GM21526 (cell line): ENCODE measurements around the gene TRIO.

Experiments used
- ATAC-seq: cut with Tn5 transposase; IDR thresholded peaks from one replicate; pipeline ENCODE4 v1.9.1; 2021; ENCODE audit warnings: moderate library complexity; ENCODE audit not compliant: unreplicated experiment, low FRiP score

Gene TRIO

GRCh38 chr5:14486996-14487896 lies 344.1 kb downstream of the TRIO start:
- ATAC-seq, result no peak

DNA sequence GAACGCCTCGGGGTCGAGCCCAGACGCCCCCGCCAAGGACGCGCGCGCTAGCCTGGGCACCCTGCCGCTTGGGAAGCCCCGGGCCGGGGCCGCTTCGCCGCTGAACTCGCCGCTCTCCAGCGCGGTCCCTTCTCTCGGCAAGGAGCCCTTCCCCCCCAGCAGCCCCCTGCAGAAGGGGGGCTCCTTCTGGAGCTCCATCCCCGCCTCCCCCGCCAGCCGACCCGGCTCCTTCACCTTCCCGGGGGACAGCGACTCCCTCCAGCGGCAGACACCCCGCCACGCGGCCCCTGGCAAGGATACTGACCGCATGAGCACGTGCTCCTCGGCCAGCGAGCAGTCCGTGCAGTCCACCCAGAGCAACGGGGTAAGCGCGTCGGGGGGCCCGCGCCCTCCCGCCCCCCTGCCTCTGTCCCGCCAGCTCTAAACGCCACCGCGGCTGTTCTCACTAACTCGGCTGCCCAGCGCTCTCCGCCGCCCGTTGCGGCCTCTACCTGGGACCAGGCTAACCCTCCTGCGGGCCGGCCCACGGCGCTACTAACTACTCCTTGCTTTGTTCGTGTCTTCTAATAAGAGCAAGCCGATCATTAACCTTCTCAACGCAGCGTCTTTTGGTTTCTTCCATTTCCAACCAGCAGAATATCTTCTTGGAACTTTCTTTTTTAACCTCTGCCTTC lies 344.9 kb downstream of the TRIO start:
- ATAC-seq, result no peak

- ATAC-seq, result no peak
Measured at GRCh38 chr5:14488709-14489108, 345.6 kb downstream of the TRIO start.

DNA sequence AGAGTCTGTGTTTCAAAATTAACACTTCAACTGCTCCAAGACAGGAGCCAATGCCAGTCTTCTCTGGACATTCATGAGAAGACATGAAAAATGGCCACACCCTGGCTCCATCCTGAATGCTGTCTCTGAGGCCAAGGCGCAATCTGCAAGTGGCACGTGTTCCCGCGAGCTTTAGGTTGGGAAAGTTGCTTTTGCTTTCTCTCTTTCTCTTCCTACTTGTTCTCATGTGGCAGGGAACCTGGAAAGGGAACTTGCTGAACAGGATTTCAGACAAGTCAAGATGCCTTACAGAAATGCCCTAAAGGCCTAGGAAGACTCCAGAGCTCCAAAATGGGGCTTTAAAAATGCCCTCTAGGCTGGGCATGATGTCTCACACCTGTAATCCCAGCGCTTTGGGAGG lies 346.5 kb downstream of the TRIO start:
- no peak for ATAC-seq

GRCh38 chr5:14490309-14490711 lies 347.2 kb downstream of the TRIO start:
- ATAC-seq, result no peak

DNA sequence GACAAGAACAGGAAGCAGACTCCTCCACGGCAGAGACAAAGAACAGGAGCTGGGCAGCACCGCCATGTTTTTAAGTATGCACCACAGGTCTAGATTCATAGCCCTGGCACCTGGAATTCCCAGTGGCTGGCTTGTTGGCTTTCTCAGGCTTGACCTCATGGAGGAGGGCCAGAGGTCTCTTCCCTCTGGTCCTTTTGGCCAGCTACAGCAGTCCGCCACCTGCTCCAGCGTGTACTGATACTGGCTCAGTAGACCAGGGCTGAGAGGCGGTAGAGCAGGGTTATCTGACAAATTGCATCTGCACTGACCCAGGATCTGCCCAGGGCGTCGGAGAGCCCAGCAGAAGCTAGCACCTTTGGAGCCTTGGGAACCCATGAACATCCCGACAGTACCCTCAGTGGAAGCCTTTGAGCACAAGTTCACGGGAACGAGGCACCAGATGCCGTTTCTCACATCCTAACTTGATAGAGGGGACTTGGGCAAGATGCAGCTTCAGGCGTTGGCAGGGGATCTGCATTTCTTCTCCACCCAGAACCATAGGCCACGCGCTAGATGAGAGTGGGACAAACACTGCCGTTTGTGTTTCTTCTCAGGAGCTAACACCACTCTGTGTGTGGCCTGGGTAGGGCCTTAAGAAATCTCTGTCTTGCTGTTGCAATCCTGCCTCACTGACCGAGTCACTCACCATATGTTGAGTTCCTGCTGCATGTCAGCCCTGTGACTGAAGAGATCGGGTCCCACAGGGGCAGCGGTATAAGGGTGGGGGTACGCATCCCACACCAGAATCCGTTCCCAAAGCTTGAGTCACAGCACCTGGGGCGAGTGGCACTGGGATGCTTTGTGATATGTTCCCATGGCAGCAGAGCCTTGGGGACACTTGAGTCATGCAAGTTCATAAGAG lies 348.1 kb downstream of the TRIO start:
- no peak for ATAC-seq

DNA sequence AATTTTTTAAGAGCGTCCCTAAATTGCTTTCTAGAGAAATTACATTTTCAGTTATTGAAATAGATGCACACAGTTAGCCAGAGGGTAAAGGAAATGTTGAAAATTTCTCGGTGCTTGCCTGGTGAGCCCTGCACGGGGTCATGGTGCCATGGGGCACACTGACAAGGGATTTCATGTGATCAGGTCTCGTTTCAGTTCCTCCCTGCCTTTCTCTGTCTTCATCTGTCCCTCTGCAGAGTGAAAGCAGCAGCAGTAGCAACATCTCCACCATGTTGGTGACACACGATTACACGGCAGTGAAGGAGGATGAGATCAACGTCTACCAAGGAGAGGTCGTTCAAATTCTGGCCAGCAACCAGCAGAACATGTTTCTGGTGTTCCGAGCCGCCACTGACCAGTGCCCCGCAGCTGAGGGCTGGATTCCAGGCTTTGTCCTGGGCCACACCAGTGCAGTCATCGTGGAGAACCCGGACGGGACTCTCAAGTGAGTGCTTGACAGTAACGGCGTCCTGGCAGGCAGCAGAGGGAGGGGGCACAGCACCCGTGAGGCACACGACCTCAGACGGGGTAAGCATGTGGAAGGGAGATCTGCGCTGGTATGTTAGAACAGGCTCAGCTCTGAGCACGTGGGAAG lies 349.3 kb downstream of the TRIO start:
- ATAC-seq, result no peak

DNA sequence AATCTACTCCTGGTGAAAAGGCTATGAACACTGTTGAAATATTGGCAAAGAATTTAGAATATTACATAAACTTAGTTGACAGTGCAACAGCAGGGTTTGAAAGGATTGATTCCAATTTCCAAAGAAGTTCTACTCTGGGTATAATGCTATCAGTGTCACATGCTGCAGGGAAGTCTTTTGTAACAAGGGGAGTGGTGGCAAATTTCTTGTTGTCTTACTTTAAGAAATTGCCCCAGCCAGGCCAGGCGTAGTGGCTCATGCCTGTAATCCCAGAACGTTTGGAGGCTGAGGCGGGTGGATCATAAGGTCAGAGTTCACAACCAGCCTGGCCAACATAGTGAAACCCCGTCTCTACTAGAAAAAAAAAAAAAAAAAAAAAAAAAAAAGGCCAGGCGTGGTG lies 352.2 kb downstream of the TRIO start:
- ATAC-seq, result no peak

GRCh38 chr5:14497311-14497710 lies 354.2 kb downstream of the TRIO start:
- ATAC-seq, result no peak

DNA sequence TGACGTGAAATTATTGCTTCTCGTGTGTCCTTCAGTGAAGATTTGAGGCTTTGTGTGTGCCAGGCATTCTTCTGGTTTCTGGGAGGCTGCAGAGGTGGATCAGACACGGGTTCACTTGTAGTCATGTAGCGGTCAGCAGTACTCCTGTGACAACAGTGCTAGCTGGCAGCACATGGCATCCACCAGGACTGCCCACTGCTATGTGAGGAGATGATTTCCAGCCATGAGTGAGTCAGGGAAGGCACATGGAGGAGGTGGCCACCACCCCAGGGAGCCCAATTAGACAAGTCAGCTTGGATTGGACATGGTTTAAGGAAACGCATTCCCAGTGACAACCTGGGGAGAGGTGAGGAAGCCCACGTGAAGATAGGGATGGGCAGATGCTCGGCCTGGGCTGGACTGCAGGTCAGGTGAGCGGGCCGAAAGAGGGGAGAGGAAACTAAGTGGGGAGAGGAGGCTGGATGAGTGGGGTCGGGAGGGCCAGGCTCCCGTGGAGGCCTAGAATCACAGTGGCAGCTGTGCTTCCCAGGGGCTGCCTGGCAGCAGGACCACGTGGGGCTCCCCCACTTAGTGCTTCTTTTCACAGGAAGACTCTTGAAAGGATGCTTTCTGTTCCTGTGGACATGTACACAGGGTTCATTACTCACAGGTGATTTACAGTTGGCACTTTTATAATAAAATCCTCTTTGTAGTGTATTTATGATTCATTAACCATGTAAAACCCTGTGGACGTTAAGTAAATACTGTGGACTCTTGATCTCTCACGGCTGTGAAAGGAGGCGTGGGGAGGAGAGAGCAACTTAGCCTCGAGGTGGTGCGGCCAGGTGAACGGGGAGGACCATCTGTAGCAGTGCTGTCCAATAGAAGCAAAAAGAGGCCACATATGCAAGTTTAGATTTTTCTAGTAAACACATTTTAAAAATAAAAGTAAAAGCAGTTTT lies 358.5 kb downstream of the TRIO start:
- no peak for ATAC-seq

DNA sequence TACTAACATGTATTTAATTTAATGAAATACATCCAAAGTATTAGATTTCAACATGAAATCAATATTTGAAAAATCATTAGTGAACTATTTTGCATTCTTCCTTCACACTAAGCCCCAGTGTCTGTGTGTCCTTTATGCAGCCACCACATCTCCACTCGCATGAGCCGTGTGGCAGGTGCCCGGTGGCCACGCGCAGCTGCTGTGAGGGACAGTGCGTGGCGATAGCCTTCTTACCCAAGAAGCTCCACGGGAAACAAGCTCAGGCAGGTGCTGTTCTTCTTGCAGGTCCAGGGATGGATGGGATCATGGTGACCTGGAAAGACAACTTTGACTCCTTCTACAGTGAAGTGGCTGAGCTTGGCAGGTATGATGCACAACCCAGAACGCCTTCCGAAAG lies 359.1 kb downstream of the TRIO start:
- ATAC-seq, result no peak

- ATAC-seq, result no peak
Measured at GRCh38 chr5:14503017-14503680, 360.0 kb downstream of the TRIO start.

DNA sequence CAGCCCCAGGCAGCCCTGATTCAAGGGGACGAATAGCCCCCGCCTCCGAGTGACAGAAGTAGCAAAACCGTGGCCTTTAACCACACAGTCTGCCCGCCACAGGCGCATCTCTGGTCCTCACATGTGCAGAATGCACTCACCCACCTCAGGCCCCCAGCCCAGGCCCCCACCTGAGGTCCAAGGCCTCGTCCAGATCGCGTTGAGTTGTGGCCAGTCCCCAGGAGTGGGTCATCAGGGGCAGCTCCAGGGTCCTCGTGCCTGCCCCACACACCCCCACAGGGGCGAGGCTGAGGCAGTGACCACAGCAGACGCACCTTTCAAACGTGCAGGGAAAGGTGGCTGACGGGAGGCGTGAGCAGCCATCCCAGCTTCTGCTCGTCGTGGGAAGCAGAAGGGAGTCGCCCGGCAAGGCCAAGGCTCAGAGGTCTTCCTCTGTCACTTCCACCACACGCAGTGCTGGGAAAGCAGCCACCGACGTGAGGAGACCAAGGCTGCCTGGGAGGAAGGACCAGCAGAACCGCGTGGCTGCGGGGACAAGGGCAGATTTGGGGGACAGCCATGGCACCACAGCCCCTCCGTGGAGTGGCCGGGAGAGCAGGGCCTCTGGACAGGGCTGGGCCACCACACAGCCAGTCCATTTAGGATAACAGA lies 360.7 kb downstream of the TRIO start:
- no peak for ATAC-seq

DNA sequence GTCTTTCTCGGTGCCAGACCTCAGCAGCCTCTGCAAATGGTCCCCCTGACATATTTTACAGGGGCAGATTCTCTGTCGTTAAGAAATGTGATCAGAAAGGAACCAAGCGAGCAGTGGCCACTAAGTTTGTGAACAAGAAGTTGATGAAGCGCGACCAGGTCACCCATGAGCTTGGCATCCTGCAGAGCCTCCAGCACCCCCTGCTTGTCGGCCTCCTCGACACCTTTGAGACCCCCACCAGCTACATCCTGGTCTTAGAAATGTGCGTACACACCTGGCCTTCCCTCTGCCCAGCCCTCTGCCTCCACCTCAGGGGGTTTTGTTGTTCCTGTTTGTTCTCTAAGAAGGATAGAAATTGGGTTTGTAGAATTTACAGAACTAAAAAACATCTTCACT lies 361.2 kb downstream of the TRIO start:
- no peak for ATAC-seq

DNA sequence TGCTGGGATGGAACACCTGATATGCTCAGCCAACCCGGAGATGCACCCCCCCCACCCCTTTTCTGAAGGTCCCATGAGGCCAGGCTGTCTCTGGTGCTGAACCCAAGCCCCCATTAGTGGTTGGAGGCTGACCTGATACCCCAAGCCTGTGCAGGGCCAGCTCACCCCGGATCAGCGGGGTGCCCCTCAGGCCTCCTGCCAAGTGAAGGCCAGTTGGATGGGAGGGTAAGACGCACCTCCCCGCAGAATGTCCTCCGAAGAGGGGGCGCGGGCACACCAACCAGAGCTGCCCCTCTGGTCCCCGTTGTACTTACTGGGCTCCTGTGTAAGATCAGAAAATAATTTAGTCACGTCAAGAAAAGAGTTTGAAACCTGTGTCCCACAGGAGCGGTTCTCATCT lies 361.7 kb downstream of the TRIO start:
- ATAC-seq, result no peak

DNA sequence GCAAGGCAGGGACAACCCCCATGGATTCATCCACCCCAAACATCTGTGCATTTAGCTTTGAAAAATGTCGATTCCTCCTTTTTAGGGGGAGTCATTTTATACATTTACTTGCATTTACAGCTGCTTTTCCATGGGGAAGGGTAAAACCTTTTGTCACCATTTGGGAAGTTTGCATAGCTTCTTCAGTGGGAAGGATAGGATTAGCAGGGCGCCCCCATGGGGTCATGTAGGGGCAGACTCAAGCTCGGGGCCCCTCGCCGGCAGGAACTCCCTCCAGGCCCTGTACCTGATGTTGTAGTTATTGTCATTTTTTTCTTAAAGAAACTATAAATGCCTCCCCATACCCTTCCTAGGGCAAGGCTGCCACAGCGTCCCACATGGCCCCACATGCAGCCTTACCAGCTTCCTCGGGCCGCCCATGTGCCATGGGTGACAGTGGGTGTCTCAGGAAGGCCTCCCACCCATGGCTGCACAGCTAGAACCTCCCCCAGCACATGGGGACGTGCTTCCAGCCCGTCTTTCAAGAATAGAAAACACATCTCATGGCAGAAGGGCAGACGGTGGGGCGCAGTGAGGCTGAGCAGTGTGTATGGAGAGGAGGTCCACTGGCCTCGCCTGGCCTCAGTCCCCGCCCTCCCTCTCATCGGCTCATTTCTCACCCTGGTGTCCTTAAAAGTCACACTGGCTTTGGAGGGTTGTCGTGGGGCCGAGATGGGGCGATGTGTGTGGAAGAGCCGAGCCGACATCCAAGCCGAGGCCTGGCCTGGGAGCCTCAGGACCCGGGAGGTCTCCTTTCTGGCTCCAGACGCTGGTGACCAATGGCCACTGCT lies 362.4 kb downstream of the TRIO start:
- ATAC-seq, result no peak

- ATAC-seq, result no peak
Measured at GRCh38 chr5:14506140-14506538, 363.0 kb downstream of the TRIO start.

- no peak for ATAC-seq
Measured at GRCh38 chr5:14506661-14507060, 363.5 kb downstream of the TRIO start.
